H1 (cell line): ENCODE results near the gene GRB7. TPM values are rescaled to one million over a fixed set of nuclear protein-coding genes. Genes with fewer than 3 reads are reported as not detected.
A peak's percentile ranks its signal among the peaks of the same experiment; 100 is the strongest.

Source experiments
- CTCF ChIA-PET: fragments of 300-600 bp; sonication (Branson Sonifier 250); formaldehyde crosslinking; loops from one replicate; lab custom pipeline; 2021; ENCODE audit not compliant: partially characterized antibody; lab: Charles Lee
- POLR2A ChIA-PET: fragments of 300-600 bp; sonication (Branson Sonifier 250); formaldehyde crosslinking; loops from one replicate; lab custom pipeline; 2021; ENCODE audit warnings: inconsistent platforms; ENCODE audit not compliant: partially characterized antibody; lab: Charles Lee
- DNase-seq, 2 experiments: peaks; one replicate each; pipeline versions ENCODE4 v3.0.0 to v3.0.0-alpha.2; 2010 to 2022; ENCODE audit warnings: low spot score in 2 of 2, low read depth in 1 of 2, mixed read lengths in 1 of 2
- FAIRE-seq: peaks from 2 replicates; lab custom pipeline; 2011; peaks lifted over from hg19 to GRCh38; lab: Jason Lieb, UNC
- H2AFZ ChIP-seq: 2 replicates; pipeline ENCODE4 v1.8.1; 2012; ENCODE audit warnings: low read length, inconsistent platforms
- H2AK5ac ChIP-seq: 2 replicates; pipeline ENCODE4 v1.6.1; 2013; ENCODE audit warnings: low read depth, low read length
- H2BK120ac ChIP-seq: replicated peaks from 2 replicates; pipeline ENCODE3; 2013; ENCODE audit warnings: low read depth, low read length, inconsistent platforms
- H2BK12ac ChIP-seq: 2 replicates; pipeline ENCODE4 v1.6.1; 2013; ENCODE audit warnings: low read depth, low read length
- H2BK15ac ChIP-seq: 2 replicates; pipeline ENCODE4 v1.6.1; 2013; ENCODE audit warnings: low read length
- H2BK20ac ChIP-seq: 2 replicates; pipeline ENCODE4 v1.6.1; 2013; ENCODE audit warnings: low read length
- H2BK5ac ChIP-seq: 2 replicates; pipeline ENCODE4 v1.6.1; 2013; ENCODE audit warnings: low read depth, low read length
- H3K14ac ChIP-seq: 2 replicates; pipeline ENCODE4 v1.6.1; 2013; ENCODE audit warnings: inconsistent platforms; ENCODE audit not compliant: insufficient read length
- H3K18ac ChIP-seq: 2 replicates; pipeline ENCODE4 v1.6.1; 2013; ENCODE audit warnings: low read length; ENCODE audit errors: extremely low read depth
- H3K23ac ChIP-seq: 2 replicates; pipeline ENCODE4 v1.6.1; 2013; ENCODE audit warnings: inconsistent platforms; ENCODE audit not compliant: insufficient read length
- H3K23me2 ChIP-seq: 2 replicates; pipeline ENCODE4 v1.6.1; 2013; ENCODE audit warnings: low read depth, low read length
- H3K27ac ChIP-seq: 2 replicates; pipeline ENCODE4 v1.6.1; 2011; ENCODE audit warnings: low read depth, low read length, inconsistent platforms
- H3K27me3 ChIP-seq, 4 experiments: replicated peaks in 1 of 4; 1 replicate in 1 of 4; 2 replicates in 3 of 4; pipeline versions ENCODE4 v1.6.1 to v1.8.1; 2011 to 2013; ENCODE audit warnings: low read length in 3 of 4, mild to moderate bottlenecking in 3 of 4, inconsistent platforms in 2 of 4, mixed read lengths in 2 of 4, moderate library complexity in 1 of 4; ENCODE audit not compliant: control insufficient read depth in 3 of 4, insufficient read depth in 3 of 4; ENCODE audit errors: extremely low read depth in 1 of 4
- H3K36me3 ChIP-seq, 4 experiments: 2 replicates each; pipeline versions ENCODE4 v1.6.1 to v1.8.1; 2011 to 2013; ENCODE audit warnings: mild to moderate bottlenecking in 4 of 4, low read length in 3 of 4, moderate library complexity in 2 of 4, control low read depth in 1 of 4, inconsistent platforms in 1 of 4; ENCODE audit not compliant: insufficient read depth in 4 of 4, control insufficient read depth in 2 of 4
- H3K4ac ChIP-seq: replicated peaks from 2 replicates; pipeline ENCODE3; 2013; ENCODE audit warnings: low read length, low read depth, mixed read lengths, inconsistent platforms; ENCODE audit not compliant: insufficient read length
- H3K4me1 ChIP-seq, 4 experiments: replicated peaks in 1 of 4; 1 replicate in 1 of 4; 2 replicates in 3 of 4; pipeline versions ENCODE4 v1.6.1 to v1.8.1; 2011 to 2013; ENCODE audit warnings: low read length in 3 of 4, inconsistent platforms in 2 of 4, mixed read lengths in 1 of 4; ENCODE audit not compliant: insufficient read depth in 4 of 4, control insufficient read depth in 3 of 4
- H3K4me2 ChIP-seq, 2 experiments: 2 replicates each; pipeline versions ENCODE4 v1.6.1 to v1.8.1; 2011 to 2013; ENCODE audit warnings: low read depth in 2 of 2, low read length in 2 of 2, control low read depth in 1 of 2, inconsistent platforms in 1 of 2, mild to moderate bottlenecking in 1 of 2; ENCODE audit not compliant: insufficient read depth in 1 of 2
- H3K4me3 ChIP-seq, 4 experiments: fragments of 200-600, 300-600 bp in 1 of 4; sonication (generic), shearing (Covaris generic), sonication (Bioruptor Twin) in 1 of 4; 2 replicates each; pipeline versions ENCODE4 v1.5.1 to v1.8.1; 2011 to 2016; ENCODE audit warnings: low read length in 4 of 4, low read depth in 3 of 4, control low read depth in 2 of 4, inconsistent platforms in 2 of 4, mild to moderate bottlenecking in 2 of 4, mixed read lengths in 1 of 4, moderate library complexity in 1 of 4; ENCODE audit not compliant: insufficient read depth in 2 of 4; ENCODE audit errors: extremely low read depth in 1 of 4
- H3K56ac ChIP-seq: replicated peaks from 2 replicates; pipeline ENCODE3; 2013; ENCODE audit warnings: low read depth, mild to moderate bottlenecking, mixed read lengths, low read length, inconsistent platforms; ENCODE audit not compliant: insufficient read length
- H3K79me1 ChIP-seq: 2 replicates; pipeline ENCODE4 v1.6.1; 2013; ENCODE audit warnings: low read depth, low read length, control low read depth
- H3K79me2 ChIP-seq, 2 experiments: 2 replicates each; pipeline versions ENCODE4 v1.6.1 to v1.8.1; 2012 to 2013; ENCODE audit warnings: low read length in 2 of 2, mild to moderate bottlenecking in 2 of 2, inconsistent platforms in 1 of 2; ENCODE audit not compliant: insufficient read depth in 2 of 2, control insufficient read depth in 1 of 2
- H3K9ac ChIP-seq, 4 experiments: replicated peaks in 1 of 4; 1 replicate in 1 of 4; 2 replicates in 3 of 4; pipeline versions ENCODE4 v1.6.1 to v1.8.1; 2011 to 2013; ENCODE audit warnings: low read depth in 3 of 4, low read length in 3 of 4, control low read depth in 2 of 4, mild to moderate bottlenecking in 2 of 4, moderate library complexity in 2 of 4, inconsistent platforms in 1 of 4; ENCODE audit errors: extremely low read depth in 1 of 4
- H3K9me3 ChIP-seq, 2 experiments: 2 replicates each; pipeline versions ENCODE4 v1.6.1 to v1.8.1; 2012 to 2013; ENCODE audit warnings: mild to moderate bottlenecking in 2 of 2, moderate library complexity in 2 of 2, control low read depth in 1 of 2, inconsistent platforms in 1 of 2, low read depth in 1 of 2, low read length in 1 of 2, mixed read lengths in 1 of 2; ENCODE audit not compliant: insufficient read depth in 2 of 2
- H4K20me1 ChIP-seq, 2 experiments: replicated peaks in 1 of 2; 2 replicates each; pipeline versions ENCODE3 to v1.8.1; 2011 to 2013; ENCODE audit warnings: inconsistent platforms in 2 of 2, low read length in 2 of 2, mild to moderate bottlenecking in 1 of 2; ENCODE audit not compliant: insufficient read depth in 2 of 2, control insufficient read depth in 1 of 2
- H4K5ac ChIP-seq: 2 replicates; pipeline ENCODE4 v1.6.1; 2013; ENCODE audit warnings: low read length, low read depth, mixed read lengths, inconsistent platforms; ENCODE audit not compliant: insufficient read length
- H4K8ac ChIP-seq: 2 replicates; pipeline ENCODE4 v1.8.0; 2013; ENCODE audit warnings: mild to moderate bottlenecking, moderate library complexity, low read length, inconsistent platforms; ENCODE audit not compliant: insufficient read depth; ENCODE audit errors: extremely low read depth
- H4K91ac ChIP-seq: replicated peaks from 2 replicates; pipeline ENCODE3; 2013; ENCODE audit warnings: low read length, mixed read lengths, inconsistent platforms; ENCODE audit not compliant: insufficient read length
- CTBP2 ChIP-seq: IDR thresholded peaks from 2 replicates; pipeline ENCODE4 v1.7.0; 2011; ENCODE audit warnings: borderline replicate concordance, mild to moderate bottlenecking, moderate library complexity, mixed read lengths, low read length; ENCODE audit not compliant: insufficient read depth, insufficient read length
- HDAC6 ChIP-seq: IDR thresholded peaks from one replicate; pipeline ENCODE4 v1.7.1; 2012; ENCODE audit warnings: low read depth, mild to moderate bottlenecking, inconsistent platforms, low read length, moderate library complexity
- JUND ChIP-seq: IDR thresholded peaks from 2 replicates; pipeline ENCODE4 v1.6.1; 2011; ENCODE audit warnings: mild to moderate bottlenecking, improper control_type of control experiment, low read length
- POLR2AphosphoS5 ChIP-seq: IDR thresholded peaks from 2 replicates; pipeline ENCODE4 v1.6.1; 2011; ENCODE audit warnings: low read depth, low read length
- SUZ12 ChIP-seq: fragments of 200-600 bp; sonication (generic); IDR thresholded peaks from 2 replicates; pipeline ENCODE4 v1.6.1; 2012; ENCODE audit warnings: mild to moderate bottlenecking, inconsistent platforms, low read length, moderate library complexity, mixed read lengths
- WGBS, 2 experiments: shearing (Covaris generic) in 1 of 2; methylation state at CpG; one replicate each; pipeline versions ENCODE4 v1.1.6 to v1.1.7; 2013 to 2015; ENCODE audit warnings: low lambda C conversion rate in 2 of 2, mixed read lengths in 2 of 2, inconsistent platforms in 1 of 2, low coverage in 1 of 2, missing lambda C conversion rate in 1 of 2; ENCODE audit not compliant: insufficient replicate concordance in 2 of 2, insufficient coverage in 1 of 2, insufficient read length in 1 of 2; ENCODE audit errors: extremely low coverage in 1 of 2, missing lambda C conversion rate in 1 of 2; 5-methylcytosine and 5-hydroxymethylcytosine counted together
- polyA plus RNA-seq, 7 experiments: library from polyadenylated mRNA; depleted of rRNA in 3 of 7; stranded (reverse) in 5 of 7; unstranded in 2 of 7; fragments of >200 nt in 5 of 7; fragments of 200-250 nt in 2 of 7; gene quantifications; 1 replicate in 5 of 7; 2 replicates in 1 of 7; 4 replicates in 1 of 7; pipeline versions ENCODE4 v1.2.1 to v1.2.3, GENCODE V29; 2011 to 2013; ENCODE audit warnings: missing spikeins in 2 of 7, mixed read lengths in 2 of 7
- total RNA-seq: library from RNA; stranded (reverse); fragmentation: NEBNext Ultra II Directional; extraction: Animal tissue kit (Norgen Biotek cat#: 25700); gene quantifications from 2 replicates; pipeline ENCODE4 v1.2.1, GENCODE V29; 2021

GRB7 gene
- total and polyA plus RNA-seq, 2 of the 8 experiments (the other 6 are each of a cell fraction or from before 2014, with no cell fraction given), result 32.2 to 41.5 TPM

DNA sequence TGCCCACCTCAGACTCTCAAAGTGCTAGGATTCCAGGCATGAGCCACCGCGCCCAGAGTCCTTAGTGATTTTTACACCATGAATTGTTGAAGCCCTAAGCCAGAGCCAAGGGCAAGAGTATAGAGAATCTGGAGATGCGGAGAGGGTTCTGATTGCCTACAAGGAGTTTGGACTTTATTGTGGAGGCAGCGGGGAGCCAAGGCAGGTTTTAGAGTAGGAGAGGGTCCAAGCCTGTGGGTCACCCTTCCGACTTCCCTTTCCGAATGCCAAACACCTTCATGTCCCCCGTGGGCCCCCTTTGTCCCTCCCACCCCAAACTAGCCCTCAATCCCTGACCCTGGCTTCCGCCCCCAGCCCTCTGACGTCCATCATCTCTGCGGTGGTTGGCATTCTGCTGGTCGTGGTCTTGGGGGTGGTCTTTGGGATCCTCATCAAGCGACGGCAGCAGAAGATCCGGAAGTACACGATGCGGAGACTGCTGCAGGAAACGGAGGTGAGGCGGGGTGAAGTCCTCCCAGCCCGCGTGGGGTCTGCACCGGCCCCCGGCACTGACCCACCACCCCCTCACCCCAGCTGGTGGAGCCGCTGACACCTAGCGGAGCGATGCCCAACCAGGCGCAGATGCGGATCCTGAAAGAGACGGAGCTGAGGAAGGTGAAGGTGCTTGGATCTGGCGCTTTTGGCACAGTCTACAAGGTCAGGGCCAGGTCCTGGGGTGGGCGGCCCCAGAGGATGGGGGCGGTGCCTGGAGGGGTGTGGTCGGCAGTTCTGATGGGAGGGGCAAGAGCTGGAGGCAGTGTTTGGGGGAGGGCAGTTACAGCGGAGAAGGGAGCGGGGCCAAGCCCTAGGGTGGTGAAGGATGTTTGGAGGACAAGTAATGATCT is 14.5 kb upstream of the GRB7 start:
- Histone ChIP-seq H4K8ac (no peak overlapping the region; the same call in 1 of the 2 replicates), H3K9ac (no peak overlapping the region), H3K27ac (no peak overlapping the region), H2BK5ac (no peak overlapping the region), H3K4me2 (no peak overlapping the region), H2AK5ac (no peak overlapping the region), H3K9me3 (no peaks in the 10 kb centered on the region), H4K91ac (no peak overlapping the region), H3K23ac (no peak overlapping the region), H3K4ac (no peak overlapping the region)
- no peak for TF ChIP-seq JUND
- no peak for TF ChIP-seq CTBP2
- 0 out of 2 replicates have a peak, but pooled peaks have one; percentile 51 for TF ChIP-seq POLR2AphosphoS5
- TF ChIP-seq HDAC6, result no peak
- TF ChIP-seq SUZ12, result no peak
- TF ChIP-seq, all 59 proteins: peak for 1
- Histone ChIP-seq H3K79me1 (peaks cover 2% of the 10 kb centered on the region), H3K36me3 (peaks cover 32 to 76% (median 57%) of the 10 kb centered on the region in 4 experiments), H2BK20ac (no peak overlapping the region), H3K27me3 (no peaks in the 10 kb centered on the region), H3K23me2 (no peaks in the 10 kb centered on the region), H2BK15ac (no peak overlapping the region), H3K14ac (no peak overlapping the region), H3K18ac (no peak overlapping the region), H2BK12ac (no peak overlapping the region), H2BK120ac (no peak overlapping the region), H3K56ac (no peak overlapping the region), H4K20me1 (peaks cover 10 to 18% of the 10 kb centered on the region in 2 experiments), H4K5ac (no peak overlapping the region), H3K79me2 (no peaks in the 10 kb centered on the region), H3K4me3 (no peak overlapping the region), H2AFZ (no peak overlapping the region), H3K4me1 (peaks cover 0 to 7% (median 4%) of the 10 kb centered on the region in 4 experiments; a peak in 6 of 7 replicates)
- 83% methylated on average over 24 of the region's 34 CpGs; no CpG with 5 or more reads in 1 of the 2 experiments for WGBS, 2 experiments
- CTCF ChIA-PET, result interaction anchor here (0.6 to 2.0 kb wide), 5 partner anchors 10 to 69 kb away, joined by 3 to 4 read pairs (median 3); no protein-coding TSS in a partner anchor
- POLR2A ChIA-PET, result interaction anchor here (0.7 to 1.6 kb wide), 13 partner anchors 10 to 51 kb away, joined by 3 to 6 read pairs (median 3); partner anchors contain the start of gene ERBB2
- peak in 1 of 2 experiments; percentile 81 for DNase-seq
- no peak for FAIRE-seq
